Measurements from ENCODE around the gene MIPOL1.
"Not testable (repeated sequence)": the region's sequence is repeated elsewhere in the genome, so short reads cannot be mapped to it uniquely, and the experiment has no call there.

Gene MIPOL1

DNA sequence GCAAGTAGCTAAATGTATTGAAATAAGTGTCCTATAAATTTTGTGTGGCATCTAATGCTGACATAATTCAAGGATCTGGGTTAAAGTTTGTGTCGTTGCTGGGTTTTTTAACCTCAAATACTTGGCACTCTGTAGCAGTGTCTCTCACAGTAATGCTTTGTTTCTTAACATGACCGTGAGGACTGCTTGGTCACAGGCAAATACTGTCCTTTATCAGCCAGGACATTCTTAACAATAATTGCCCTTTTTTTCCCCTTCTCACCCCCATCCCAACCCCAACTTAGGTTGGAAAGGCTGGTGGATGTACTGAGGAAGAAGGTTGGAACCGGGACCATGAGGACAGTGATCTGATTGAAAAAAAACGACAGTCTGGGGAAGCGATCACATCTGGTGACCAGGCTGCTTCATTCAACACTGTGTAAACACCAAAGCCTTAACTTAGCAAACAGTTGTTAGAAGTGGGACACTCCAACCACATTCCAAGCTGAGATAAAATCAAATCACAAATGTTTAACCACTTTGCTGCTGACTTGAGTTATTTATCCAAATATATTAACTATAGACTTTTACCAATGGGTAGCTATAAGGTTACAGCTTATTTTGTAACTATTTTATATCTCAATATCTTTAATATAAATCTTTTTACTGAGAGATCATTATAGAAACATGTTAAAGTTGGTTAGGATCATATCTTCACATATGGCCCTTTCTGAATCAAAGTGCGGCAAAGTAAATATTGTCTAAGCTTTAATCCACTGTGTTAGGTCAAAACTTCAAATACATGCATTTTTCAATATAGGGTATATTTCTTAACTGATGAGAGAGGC is 349.1 kb downstream of the MIPOL1 start:
- no peak for DNase-seq (ENCODE audit: low read depth)

DNA sequence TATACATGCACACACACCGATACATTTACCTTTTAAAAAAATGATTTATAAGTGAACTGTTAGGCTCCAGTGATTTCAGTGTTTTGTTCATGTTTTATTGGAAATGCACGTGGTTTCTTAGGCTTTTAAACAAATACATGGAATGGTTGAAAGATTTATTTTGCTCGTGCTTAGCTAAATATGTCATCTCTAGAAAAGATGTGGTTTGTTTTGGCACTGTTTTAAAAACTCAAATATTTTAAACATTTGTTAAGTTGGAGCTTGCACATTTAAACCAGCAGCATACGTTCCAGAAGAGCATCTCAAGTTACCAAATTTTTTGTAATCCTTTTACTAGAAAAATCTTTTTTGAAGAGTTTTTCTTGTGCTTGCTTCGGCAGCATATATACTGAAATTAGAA is 352.8 kb downstream of the MIPOL1 start:
- DNase-seq (ENCODE audit: low read depth): no peak

DNA sequence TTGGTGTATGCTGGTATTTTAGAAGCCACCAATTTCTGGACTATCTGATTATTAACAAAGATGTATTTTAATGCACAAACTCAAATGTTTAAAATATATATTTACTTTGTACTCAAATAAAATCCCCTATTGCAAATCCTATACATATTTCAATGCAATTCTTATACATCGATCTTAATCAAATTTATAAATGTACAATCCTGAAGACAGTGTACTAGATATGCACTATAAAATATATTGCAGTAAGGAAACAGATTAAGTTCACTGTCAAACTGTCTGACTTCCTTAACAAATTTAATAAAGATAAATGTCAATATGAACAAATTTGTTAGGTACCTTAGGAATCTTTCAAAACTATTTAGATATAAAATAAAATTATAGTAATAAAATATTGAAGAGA is 353.4 kb downstream of the MIPOL1 start:
- no peak for DNase-seq (ENCODE audit: low read depth)

DNA sequence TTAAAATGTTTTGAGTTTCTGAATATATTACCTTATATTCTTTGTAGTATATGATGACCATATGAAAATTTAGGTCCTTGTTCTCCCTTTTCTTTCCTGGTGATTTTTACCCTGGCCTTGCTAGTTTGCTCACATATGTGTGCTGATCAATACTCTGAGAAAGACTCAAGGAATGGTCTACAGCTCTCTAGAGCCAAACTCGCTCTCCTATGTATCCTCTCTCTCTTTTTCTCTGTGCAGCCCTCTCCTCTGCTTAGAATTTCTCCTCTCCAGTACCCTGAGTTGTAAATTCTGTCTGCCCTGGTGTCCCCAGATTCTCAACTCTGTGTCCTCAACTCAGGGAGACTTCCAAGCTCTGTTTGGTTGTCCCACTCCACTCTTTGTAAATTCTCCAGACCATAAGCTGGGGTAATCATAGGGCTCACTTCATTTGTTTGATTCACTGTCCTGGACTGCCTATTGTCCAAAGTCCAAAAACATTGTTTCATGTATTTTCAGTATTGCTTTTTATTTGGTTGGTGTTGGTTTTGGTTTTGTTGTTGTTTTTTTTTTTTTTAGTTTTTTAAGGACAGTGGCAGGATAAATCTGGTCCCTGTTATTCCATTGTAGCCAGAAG is 356.3 kb downstream of the MIPOL1 start:
- no peak for DNase-seq (ENCODE audit: low read depth)

DNA sequence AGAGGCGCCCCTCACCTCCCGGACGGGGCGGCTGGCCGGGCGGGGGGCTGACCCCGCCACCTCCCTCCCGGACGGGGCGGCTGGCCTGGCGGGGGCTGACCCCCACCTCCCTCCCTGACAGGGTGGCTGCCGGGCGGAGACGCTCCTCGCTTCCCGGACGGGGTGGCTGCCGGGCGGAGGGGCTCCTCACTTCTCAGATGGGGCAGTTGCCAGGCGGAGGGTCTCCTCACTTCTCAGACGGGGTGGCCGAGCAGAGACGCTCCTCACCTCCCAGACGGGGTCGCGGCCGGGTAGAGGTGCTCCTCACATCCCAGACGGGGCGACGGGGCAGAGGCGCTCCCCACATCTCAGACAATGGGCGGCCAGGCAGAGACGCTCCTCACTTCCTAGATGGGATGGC is 357.9 kb downstream of the MIPOL1 start:
- DNase-seq (ENCODE audit: low read depth): not testable (repeated sequence)

DNA sequence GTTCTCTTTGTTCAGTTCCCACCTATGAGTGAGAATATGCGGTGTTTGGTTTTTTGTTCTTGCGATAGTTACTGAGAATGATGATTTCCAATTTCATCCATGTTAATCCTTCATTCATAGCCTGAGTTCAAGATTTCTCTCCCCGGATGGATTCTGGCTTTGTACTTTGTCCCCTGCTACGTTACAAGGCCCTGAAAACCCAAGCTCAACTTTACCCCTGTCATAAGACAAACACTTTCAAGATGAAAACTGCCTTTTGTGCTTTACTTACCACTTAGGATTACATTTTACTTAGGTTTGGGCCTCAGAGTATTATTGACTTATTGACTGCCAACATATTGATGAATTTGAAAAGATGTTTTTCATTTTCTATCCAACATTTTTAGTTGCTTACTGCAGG is 361.0 kb downstream of the MIPOL1 start:
- no peak for DNase-seq (ENCODE audit: low read depth)

DNA sequence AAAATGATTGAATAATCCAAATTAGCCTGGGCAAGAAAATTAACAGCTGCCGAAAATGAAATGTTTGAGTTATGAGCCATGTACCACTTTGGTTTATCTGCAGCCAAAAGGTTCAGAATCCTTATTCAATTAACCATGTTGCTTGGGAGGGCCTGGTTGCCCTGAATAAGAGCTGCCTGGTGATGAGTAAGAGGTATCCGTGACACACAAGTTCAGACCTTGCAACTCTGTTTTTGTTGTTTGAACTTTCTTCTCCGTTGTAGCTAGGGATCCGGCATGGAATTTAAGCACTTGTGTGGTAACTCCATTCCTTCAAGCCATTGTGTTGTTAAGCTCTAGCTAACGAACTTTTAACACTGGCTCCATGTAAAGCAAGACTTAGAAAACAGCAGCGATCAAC is 361.6 kb downstream of the MIPOL1 start:
- DNase-seq (ENCODE audit: low read depth): no peak

DNA sequence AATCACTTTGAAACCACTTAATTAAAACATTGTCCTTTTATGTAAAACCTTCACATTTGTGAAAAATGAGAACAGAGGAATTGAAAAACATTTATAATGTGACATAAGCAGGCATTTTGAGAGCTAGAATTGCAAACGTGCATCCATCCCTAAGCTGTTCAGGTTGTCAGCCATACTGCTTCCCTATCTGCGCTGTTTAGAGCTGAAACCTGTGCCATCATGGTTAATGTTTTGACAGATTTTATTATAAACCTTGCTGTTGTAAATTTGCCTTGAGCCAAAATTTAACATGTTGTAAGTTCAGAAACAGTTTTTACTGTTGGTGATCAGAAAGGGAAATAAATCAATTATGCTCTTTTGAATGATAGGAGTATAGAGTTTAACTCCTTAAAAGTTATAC is 365.5 kb downstream of the MIPOL1 start:
- DNase-seq (ENCODE audit: low read depth): no peak

DNA sequence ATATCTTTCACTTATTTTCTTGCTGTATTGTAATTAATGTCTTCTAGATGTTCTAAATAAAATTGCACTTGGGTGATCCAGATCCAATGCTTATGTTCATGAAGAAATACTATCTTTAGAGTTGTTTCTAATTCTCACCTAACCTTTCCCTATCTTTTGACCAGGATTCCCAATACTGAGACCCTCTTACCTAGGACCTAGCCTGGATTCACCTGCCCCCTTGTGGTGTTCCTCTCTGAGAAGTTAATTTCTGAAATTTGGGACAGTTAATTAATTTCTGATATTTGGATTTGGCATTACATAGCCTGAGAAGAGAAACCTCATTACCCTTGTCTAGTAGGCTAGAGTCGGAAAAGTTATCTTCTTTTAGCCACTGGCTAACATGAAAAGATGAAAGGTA is 367.8 kb downstream of the MIPOL1 start:
- no peak for DNase-seq (ENCODE audit: low read depth)

DNA sequence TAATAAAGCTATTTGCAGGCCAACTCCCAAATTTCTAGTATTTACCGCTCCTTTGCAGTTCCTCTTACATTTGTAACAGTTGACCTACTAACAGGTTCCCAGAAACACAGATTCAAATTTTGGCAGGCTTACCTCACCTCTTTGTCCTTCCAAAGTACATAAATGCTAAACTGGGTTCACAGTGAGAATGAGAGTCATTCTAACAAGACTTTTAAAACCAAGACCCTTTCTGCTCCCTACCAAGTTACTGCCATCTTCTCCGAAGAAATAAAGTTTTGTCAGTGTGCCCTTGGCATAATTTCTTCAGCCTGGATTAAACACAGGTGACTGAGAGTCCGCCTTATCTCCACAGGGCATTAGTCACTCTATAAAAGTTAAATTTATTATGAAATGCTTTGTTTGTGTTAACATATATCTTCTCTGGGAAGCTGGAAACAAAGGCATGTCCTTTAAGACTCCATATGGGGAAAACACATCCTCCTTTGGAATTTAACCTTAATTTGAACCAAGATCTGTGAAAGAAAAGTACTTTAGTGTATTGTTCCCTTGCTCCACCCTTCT is 369.2 kb downstream of the MIPOL1 start:
- no peak for DNase-seq (ENCODE audit: low read depth)

DNA sequence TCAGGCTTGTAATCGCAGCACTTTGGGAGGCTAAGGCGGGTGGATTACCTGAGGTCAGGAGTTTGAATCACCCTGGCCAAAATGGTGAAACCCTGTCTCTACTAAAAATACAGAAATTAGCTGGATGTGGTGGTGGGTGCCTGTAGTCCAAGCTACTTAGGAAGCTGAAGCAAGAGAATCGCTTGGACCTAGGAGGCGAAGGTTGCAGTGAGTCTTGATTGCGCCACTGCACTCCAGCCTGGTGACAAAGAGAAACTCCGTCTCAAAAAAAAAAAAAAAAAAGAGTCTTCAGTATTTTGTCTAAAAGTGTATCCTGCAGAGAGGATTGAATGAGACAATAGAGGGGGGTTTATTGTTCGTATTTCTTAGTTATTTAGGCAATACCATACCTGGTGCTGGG is 372.0 kb downstream of the MIPOL1 start:
- no peak for DNase-seq (ENCODE audit: low read depth)

DNA sequence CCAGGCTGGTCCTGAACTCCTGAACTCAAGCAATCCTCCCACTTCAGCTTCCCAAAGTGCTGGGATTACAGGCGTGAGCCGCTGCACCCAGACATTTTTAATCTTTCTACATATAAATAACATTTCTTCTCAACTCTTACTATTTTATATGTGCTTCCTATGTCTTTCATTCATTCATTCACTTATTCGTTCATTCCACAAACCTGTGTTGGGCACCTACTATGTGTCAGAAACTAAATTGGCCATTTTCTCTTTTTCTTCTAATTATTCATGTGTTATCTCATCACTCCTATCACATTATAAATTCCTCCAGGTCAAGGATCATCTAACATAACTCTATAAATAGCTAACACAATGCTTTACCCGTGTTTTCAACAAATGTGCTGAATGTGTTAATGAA is 373.7 kb downstream of the MIPOL1 start:
- DNase-seq (ENCODE audit: low read depth): no peak

DNA sequence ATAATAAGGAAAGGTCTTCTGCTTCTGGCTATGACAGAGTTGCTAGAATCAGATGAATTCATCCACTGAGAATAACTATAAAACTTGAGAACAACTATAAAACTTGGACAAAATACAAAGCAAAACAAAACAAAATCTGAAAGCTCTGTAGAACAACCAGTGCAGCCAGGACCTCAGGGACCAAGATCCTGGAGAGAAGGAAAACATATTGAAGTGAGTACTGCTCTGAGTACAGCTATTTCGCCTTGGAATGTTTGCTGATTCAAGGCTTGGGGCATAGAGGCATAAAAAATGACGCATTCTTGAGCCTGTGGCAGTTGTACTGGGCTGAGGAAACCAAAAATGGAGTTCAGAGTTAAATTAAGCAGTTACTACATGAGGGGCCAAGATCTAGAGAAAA is 375.6 kb downstream of the MIPOL1 start:
- DNase-seq (ENCODE audit: low read depth): no peak

DNA sequence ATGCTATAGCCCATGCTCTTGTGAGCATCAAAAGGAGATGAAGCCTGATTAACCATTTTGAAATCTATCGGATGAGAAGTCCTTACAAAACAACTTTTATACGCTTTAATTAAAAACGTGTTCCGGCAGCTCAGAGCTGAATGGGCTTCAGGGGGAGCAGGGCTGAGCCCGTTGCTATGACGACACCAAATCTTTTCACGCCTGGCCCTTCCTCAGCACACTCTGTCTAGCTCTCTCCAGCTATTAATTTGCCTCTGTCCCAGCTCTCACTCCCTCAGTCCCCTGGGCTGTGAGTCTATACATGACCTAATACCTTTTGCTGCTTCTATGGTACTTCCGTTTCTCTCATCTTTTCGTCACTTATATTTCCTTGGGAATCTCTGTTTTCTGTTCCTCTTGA is 381.5 kb downstream of the MIPOL1 start:
- DNase-seq (ENCODE audit: low read depth): no peak

DNA sequence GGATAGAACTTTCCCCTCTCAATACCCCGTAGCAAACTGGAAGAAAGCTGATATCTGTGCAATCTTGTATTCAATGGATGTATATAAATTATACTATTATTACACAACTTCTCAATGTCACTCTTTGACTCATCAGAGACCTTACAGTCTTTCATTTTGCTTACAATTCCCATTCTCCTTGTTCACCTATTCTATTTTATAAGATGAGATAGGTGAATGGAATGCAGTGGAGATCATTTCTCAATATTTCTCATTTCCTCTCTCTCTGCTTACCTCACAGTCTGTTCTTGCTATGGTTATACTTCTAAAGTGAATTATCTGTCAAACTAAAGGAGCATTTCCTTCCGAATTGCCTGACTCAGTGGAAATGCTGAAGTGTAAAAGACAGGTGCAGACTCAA is 382.4 kb downstream of the MIPOL1 start:
- DNase-seq (ENCODE audit: low read depth): no peak

DNA sequence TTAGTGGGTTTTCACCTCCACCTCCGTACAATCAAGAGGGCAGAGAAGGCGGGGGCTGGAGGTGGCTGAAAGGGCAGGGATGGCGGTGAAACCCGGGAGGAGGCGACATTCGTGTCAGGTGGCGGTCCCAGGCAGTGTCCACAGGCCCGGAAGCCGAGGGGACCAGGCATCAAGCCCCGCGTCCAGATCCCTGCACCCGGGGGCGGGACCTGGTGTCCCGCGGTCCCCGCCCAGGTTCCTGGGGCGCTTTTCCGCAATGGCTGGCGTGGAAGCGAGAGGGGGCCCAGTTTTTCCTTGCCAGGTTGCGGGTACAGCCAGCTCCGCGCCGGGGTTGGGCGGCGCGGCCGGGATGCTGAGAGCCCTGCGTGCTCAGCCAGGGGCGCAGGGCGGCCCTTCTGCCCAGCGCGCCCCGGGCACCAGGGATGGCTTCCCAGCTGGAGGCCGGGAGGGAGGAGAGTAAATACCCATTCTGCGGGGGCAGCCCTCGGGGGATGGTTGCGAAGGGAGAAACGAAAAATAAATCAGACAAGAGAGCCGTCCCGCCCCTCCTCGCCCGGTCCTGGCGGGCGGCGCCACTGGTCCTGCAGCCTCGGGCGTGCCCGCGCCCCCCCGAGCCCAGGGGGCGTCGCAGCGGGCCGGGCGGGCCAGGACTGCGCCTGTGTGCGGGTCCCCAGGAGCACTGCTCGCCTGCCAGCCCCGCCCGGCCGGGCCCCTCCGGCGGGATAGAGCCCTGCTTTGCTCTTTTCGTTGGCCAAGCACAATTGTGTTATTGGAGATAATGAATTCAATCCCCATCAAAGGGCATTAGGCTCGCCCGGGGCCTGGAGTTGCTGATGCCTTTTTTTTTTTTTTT is 385.8 kb downstream of the MIPOL1 start:
- DNase-seq (ENCODE audit: low read depth): no peak

DNA sequence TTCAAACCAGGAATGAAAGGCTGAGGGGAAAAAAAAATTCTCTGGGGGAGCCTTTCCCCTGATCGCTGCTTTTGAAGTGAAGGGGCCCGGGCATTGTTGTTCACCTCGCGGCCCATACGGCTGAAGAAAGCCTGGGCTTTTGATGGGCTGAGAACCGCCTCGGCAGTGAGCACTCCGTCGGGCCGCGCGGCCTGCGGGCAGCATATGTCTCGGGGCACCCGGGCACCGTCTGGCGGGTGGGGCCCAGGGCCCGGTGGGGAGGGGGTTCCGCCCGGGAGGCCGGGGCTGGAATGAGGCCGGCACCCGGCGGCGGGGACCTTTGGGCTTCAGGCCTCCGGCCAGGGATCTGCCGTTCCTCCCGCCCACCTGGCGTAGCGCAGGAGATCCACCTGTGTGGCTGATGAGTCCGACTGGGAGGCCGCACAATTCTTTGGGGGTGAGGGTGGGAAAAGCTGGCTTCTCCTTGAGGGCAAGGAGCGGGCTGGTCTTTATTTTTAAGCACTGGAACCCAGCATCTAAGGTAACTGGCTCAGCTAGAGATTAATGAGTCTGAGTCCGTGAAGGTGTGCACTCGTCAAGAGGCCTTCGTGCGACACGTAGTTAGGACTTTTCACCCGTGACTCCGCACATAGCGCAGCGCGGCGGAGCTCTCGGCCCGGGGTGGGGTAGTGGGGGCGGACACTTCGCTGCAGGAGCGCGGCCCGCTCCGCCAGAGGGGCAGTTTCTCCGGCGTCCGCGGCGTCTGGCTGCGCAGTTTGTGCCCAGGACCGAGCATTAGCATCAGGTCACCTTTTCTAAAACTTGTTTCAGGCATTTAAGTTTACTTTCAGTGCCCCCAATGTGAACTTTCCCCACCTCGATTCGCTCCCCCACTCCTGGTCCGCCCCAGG is 386.7 kb downstream of the MIPOL1 start:
- DNase-seq (ENCODE audit: low read depth): no peak

DNA sequence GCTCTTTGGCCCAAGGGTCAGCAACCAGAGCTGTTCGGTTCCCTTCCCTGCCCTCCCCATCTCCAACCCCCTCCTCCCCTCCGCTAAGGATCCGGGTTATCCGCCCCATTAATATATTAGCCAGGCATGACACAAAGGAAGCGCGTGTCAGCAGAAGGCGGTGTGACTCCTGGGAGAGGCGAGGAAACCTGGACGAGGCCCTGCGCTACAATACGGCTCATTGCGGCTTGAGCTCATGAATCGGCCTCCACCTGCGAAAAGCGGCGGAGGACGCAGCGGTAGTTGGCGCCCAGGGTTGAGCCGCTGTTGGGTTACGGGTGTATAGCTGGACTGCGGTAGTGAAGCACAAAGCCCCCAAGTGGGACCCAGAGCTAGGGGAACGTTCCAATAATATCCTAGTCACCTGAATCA is 387.4 kb downstream of the MIPOL1 start:
- no peak for DNase-seq (ENCODE audit: low read depth)

DNA sequence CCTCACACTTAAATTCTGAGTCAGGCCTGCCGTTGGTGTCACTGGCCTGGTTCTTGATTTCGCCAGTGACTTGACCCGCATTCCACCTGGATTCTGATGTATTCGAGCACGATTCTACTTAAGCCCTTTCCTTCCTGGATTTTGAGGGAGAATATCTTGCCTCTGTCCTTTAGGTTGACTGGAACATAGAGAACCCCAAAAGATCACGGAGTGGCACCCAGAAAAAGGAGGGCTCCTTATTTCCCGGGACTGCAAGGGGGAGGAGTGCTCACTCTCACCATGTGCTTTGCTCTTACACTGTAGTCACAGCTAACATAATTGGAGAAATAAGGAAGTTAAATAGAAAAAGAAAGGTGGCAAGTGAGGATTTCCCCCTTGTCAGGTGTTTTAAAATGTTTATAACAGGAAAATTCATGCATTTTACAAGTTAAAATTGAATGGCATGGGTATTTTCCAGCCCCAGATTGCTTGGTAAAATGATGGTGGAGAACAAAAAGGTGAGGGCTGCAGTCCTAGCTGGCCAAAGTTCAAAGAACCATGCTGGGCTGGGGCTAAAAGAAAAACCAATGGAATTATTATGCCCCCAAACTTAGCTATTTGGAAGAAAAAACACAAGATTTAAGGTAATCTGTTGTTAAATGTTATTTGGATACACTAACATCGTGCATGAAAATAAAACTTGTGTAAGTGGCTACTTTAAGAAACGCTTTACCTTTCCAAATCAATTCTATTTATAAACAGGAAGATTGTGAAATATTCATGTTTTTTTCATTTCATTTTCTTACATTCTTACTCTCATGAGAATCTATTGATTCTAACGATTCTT is 388.4 kb downstream of the MIPOL1 start:
- DNase-seq (ENCODE audit: low read depth): no peak

DNA sequence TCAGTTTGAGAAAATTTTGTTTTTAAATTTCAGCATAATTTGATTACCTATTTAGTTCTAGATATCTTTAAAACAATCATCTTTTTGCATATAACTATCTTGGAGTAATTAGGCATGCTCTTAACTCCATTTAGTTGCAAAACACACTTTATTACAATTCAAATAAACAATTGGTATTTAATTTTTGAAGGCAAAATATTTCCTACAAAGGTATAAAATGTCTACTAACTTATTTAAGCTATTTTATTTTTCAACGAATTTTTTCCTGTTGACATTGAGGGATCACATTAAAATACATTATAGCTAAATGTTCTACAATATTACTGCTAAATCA is 389.0 kb downstream of the MIPOL1 start:
- no peak for DNase-seq (ENCODE audit: low read depth)

Measured in CMK (cell line).